ENCODE measurements around the gene HGS. TPM values are rescaled to one million over a fixed set of nuclear protein-coding genes. Genes with fewer than 3 reads are reported as not detected.

Gene HGS
- total RNA-seq, 2 donors from 2014 or later, result 114 to 130 TPM

- H3K36me3 Mint-ChIP-seq (ENCODE audit: low read depth), result peaks cover 40% of the 10 kb centered on the region
- no peak overlapping the region for H3K9ac ChIP-seq (ENCODE audit: extremely low read depth, low read length, poor library complexity, severe bottlenecking)
- no peak overlapping the region for H3K4me3 ChIP-seq (ENCODE audit: low read length)
- TF ChIP-seq, protein P1, sequence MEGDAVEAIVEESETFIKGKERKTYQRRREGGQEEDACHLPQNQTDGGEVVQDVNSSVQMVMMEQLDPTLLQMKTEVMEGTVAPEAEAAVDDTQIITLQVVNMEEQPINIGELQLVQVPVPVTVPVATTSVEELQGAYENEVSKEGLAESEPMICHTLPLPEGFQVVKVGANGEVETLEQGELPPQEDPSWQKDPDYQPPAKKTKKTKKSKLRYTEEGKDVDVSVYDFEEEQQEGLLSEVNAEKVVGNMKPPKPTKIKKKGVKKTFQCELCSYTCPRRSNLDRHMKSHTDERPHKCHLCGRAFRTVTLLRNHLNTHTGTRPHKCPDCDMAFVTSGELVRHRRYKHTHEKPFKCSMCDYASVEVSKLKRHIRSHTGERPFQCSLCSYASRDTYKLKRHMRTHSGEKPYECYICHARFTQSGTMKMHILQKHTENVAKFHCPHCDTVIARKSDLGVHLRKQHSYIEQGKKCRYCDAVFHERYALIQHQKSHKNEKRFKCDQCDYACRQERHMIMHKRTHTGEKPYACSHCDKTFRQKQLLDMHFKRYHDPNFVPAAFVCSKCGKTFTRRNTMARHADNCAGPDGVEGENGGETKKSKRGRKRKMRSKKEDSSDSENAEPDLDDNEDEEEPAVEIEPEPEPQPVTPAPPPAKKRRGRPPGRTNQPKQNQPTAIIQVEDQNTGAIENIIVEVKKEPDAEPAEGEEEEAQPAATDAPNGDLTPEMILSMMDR (conservative IDR thresholded peaks at IDR 0.05), result no peak
- peak overlapping the region; percentile 52 for H3K27ac Mint-ChIP-seq
- no peaks in the 10 kb centered on the region for H3K9me3 ChIP-seq (ENCODE audit: control insufficient read depth, low read length)
- H3K9me3 Mint-ChIP-seq, result no peaks in the 10 kb centered on the region
- peaks cover 57% of the 10 kb centered on the region for H3K36me3 ChIP-seq (ENCODE audit: control insufficient read depth, insufficient read depth, low read length)
- no peak overlapping the region for H3K4me3 Mint-ChIP-seq
- H3K27me3 Mint-ChIP-seq (ENCODE audit: insufficient read depth), result no peaks in the 10 kb centered on the region
- peaks cover 5% of the 10 kb centered on the region for H3K4me1 ChIP-seq (ENCODE audit: control insufficient read depth, insufficient read depth, low read length)
- peaks cover 14% of the 10 kb centered on the region for H3K4me1 Mint-ChIP-seq
- no peaks in the 10 kb centered on the region for H3K27me3 ChIP-seq (ENCODE audit: control insufficient read depth, insufficient read depth, low read length, poor library complexity, severe bottlenecking)
- 87 to 95% methylated on average over 3 to 20 of the region's 20 CpGs for WGBS, 2 experiments (ENCODE audit: insufficient coverage in 1 of 2, insufficient read length in 1 of 2)
- no peak for DNase-seq
- H3K27ac ChIP-seq (ENCODE audit: low read depth, low read length), result no peak overlapping the region
These were observed 2.8 kb downstream of the HGS start for GRCh38 chr17:81686614-81687013.

DNA sequence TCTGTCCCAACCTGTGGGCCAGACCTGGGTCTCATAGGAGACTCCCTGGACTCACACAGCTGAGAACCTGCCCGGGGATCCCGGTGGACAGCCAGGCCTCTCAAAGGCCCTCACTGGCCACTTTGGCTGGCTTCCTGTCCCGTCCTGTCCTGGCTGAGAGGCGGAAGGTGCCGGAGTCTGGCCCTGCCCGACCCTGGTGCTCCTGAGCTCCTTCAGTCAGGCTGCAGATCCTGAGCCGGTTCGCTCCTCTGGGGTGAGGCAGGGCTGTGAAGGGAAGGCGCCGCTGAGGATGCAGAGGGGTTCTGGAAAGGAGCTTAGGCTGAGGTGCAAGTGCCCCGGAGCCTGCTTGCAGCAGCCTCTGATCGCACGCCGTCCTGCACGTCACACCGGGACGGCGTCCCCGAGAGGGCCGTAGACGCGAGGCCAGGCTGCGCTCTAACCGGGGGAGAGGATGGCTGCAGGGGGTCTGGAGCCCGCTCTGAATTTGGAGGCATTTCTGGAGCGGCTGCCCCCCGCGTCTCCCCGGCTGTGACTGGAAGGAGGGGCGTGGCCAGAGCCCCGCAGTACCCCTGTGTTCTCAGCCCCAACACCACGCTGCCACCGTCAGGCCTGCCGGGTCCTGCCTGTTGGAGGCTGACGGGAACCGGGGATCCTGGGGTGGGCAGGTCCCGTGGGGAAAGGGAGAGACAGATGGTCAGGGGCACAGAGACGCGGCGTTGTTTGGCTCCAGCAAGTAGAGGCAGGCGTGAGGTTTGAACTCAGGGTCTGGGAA is 4.1 kb downstream of the HGS start:
- Mint-ChIP-seq H3K36me3 (ENCODE audit: low read depth) (peaks cover 47% of the 10 kb centered on the region), H3K27ac (no peak overlapping the region), H3K27me3 (ENCODE audit: insufficient read depth) (no peaks in the 10 kb centered on the region), H3K9me3 (no peaks in the 10 kb centered on the region), H3K4me3 (no peak overlapping the region), H3K4me1 (peaks cover 7% of the 10 kb centered on the region)
- peak; percentile 48 for DNase-seq
- Histone ChIP-seq H3K4me3 (ENCODE audit: low read length) (no peak overlapping the region), H3K27ac (ENCODE audit: low read depth, low read length) (no peak overlapping the region), H3K27me3 (ENCODE audit: control insufficient read depth, insufficient read depth, low read length, poor library complexity, severe bottlenecking) (no peaks in the 10 kb centered on the region), H3K9me3 (ENCODE audit: control insufficient read depth, low read length) (no peaks in the 10 kb centered on the region), H3K9ac (ENCODE audit: extremely low read depth, low read length, poor library complexity, severe bottlenecking) (no peak overlapping the region), H3K4me1 (ENCODE audit: control insufficient read depth, insufficient read depth, low read length) (peaks cover 5% of the 10 kb centered on the region), H3K36me3 (ENCODE audit: control insufficient read depth, insufficient read depth, low read length) (peaks cover 63% of the 10 kb centered on the region)
- WGBS, 2 experiments (ENCODE audit: insufficient coverage in 1 of 2, insufficient read length in 1 of 2), result 91 to 95% methylated on average over 12 to 41 of the region's 41 CpGs
- TF ChIP-seq, protein P1 (conservative IDR thresholded peaks at IDR 0.05), result no peak

DNA sequence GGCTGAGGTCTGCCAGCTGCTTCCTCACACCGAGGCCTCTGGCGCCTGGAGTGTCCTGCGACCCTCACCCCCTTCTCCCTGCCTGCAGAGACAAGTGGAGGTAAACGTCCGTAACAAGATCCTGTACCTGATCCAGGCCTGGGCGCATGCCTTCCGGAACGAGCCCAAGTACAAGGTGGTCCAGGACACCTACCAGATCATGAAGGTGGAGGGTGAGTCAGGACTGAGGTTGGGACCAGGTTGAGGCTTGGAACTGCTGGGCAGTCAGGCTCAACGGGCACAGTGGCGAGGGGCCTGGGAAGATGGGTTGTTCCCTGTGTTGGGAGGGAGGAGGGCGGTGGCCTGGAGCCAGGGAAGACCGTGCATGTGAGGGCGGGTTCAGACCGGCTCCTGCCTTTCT is 4.8 kb downstream of the HGS start:
- Histone ChIP-seq H3K27me3 (ENCODE audit: control insufficient read depth, insufficient read depth, low read length, poor library complexity, severe bottlenecking) (no peaks in the 10 kb centered on the region), H3K9me3 (ENCODE audit: control insufficient read depth, low read length) (no peaks in the 10 kb centered on the region), H3K9ac (ENCODE audit: extremely low read depth, low read length, poor library complexity, severe bottlenecking) (no peak overlapping the region), H3K36me3 (ENCODE audit: control insufficient read depth, insufficient read depth, low read length) (peaks cover 63% of the 10 kb centered on the region), H3K4me3 (ENCODE audit: low read length) (no peak overlapping the region), H3K27ac (ENCODE audit: low read depth, low read length) (no peak overlapping the region), H3K4me1 (ENCODE audit: control insufficient read depth, insufficient read depth, low read length) (peaks cover 5% of the 10 kb centered on the region)
- WGBS, 2 experiments (ENCODE audit: insufficient coverage in 1 of 2, insufficient read length in 1 of 2), result 93 to 100% methylated on average over 9 to 14 of the region's 14 CpGs
- Mint-ChIP-seq H3K4me1 (peaks cover 7% of the 10 kb centered on the region), H3K27me3 (ENCODE audit: insufficient read depth) (no peaks in the 10 kb centered on the region), H3K9me3 (no peaks in the 10 kb centered on the region), H3K36me3 (ENCODE audit: low read depth) (peaks cover 47% of the 10 kb centered on the region), H3K4me3 (no peak overlapping the region), H3K27ac (no peak overlapping the region)
- DNase-seq, result no peak
- TF ChIP-seq, protein P1 (conservative IDR thresholded peaks at IDR 0.05), result no peak
